Fibroblast of skin of right quadriceps (primary cell): Measurements from ENCODE around the gene KRCC1.
"Not testable (repeated sequence)": the region's sequence is repeated elsewhere in the genome, so short reads cannot be mapped to it uniquely, and the experiment has no call there.

Experiments
- DNase-seq: peaks from one replicate; pipeline ENCODE4 v3.0.0-alpha.2; 2013

KRCC1 gene

DNA sequence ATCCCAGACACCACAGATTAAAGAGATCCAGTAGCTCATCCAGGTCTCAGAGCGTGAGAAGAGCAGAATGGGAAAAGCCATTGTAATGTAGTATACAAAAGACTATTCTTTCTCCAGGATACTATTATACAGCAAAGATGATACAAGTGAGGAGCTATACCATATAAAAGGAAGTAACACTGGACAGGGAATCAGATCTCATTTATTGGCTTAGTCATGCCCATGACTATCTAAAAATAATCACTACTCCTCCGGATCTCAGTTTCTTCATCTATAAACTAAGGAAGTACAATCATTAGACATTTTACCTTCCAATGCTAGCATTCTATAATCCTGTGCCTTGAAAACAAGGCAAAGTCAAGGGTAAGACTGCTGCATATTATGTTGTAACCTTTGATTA lies 19.4 kb downstream of the KRCC1 start:
- DNase-seq = no peak

- DNase-seq = no peak
Observed at GRCh38 chr2:88032070-88032702, 23.4 kb downstream of the KRCC1 start.

GRCh38 chr2:88028931-88029330 lies 26.7 kb downstream of the KRCC1 start:
- no peak for DNase-seq

- DNase-seq = no peak
Observed at GRCh38 chr2:88027697-88028389, 27.7 kb downstream of the KRCC1 start.

- DNase-seq = no peak
Observed at GRCh38 chr2:88024509-88024908, 31.1 kb downstream of the KRCC1 start.

- DNase-seq = no peak
Observed at GRCh38 chr2:88022669-88022921, 33.0 kb downstream of the KRCC1 start.

DNA sequence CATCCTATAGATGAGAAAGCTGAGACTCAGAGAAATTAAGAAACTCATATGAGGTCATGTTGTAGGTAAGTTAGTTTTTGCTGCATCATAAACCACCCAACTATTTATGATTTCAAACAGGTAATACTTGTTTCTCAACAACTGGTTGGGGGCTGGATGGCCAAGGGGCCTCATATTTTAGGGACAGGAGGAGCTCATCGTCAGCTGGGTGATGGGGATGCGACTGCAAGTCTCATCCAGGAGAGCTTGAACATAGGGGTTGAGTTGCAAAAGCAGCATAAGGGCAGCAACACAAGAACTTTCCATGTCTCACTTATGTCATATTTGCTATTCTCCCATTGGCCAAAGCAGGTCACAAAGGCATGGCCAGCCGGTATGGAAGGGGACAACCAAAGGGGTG lies 35.6 kb downstream of the KRCC1 start:
- DNase-seq = no peak

- no peak for DNase-seq
Observed at GRCh38 chr2:88018909-88019308, 36.7 kb downstream of the KRCC1 start.

- peak; percentile 8 for DNase-seq
Observed at GRCh38 chr2:88018077-88018805, 37.3 kb downstream of the KRCC1 start.

GRCh38 chr2:88017780-88018038 lies 37.9 kb downstream of the KRCC1 start:
- not testable (repeated sequence) for DNase-seq

GRCh38 chr2:88016960-88017779 lies 38.4 kb downstream of the KRCC1 start:
- no peak for DNase-seq

DNA sequence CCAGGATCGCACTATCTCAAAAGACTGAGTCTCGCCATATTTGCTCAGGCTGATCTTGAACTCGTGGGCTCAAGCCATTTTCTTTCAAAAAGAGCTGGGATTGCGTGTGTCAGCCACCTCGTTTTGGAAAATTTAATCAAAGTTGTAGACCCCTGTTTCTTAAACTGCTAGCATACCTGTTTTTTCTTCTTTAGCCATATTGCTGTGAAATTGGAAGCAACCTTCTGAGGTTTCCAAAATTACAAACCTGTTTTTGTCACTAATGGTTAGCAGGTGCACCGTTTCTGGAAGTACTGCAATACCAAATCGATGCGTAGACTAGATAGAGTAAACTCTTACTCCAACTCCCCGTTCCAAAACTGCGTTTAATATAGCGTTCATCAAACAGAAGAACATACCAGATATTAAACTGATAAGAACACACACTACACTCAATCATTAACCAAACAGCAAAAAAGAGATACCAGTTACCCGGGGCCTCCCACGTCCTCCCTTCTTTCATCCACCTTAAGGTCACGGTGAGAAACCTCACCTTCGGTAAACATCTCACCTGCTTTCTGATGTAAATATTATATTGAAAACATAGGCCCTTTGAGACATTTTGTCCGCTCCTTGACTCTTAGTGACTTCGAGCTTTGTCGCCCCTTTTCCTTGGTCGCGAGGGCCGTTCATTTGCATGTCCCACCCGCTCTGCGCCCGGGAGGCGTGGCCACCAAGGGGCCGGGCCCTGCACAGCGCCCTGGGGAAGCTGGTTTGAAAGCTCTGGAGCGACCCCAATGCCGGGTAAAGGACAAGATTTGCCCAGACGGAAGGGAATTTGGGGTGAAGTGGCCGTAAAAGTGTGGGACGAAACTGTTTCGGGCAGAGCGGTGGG lies 39.3 kb downstream of the KRCC1 start, which contains the start of gene RNU2-63P:
RNU2-63P (minus strand) TSS at position 462 of the 874 bp plus-strand sequence.
- peak; percentile 97 for DNase-seq

GRCh38 chr2:88011011-88011410 lies 44.6 kb downstream of the KRCC1 start:
- DNase-seq = no peak

DNA sequence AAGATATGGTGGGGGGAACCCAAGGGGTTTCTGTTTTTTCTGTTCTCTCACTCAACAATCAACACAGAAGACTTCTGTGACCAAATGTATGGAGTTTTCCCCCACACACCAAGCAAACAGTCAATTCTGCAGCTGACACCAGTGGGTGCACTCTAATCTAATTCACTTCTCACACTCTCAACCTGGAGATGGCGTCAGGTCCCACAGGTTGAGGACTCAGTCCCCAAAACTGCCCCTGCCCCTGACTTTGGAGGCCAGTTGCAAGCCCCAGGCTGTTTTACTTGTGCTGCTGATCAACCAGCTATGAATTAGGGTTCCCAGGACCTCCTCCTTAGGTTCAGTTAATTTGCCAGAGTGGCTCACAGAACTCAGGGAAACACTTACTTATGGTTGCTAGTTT lies 45.4 kb downstream of the KRCC1 start:
- DNase-seq = no peak

DNA sequence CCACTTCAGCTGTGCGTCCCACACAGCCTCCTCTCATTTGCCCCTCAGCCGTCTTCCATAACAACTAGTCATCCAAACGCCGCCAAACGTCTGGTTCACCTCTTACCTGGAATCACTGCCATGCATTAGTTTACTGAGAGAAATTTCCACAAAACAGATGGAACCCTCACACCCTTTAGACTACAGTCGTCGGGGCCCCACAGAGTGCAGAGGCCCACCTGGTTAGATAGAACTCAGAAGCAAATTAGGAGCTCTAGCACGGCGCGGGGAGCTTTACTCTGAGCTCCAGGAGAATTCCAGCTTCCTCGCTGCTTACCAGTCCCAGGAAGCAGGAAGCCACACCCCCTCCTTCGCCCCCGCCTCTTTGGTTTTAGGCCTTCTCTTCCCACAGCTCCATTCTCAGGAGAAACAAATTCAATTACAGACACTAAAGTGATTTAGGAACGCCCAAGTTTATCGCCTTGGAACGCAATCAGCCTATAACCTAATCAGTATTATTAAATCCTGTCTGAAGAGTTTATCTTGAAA lies 48.6 kb downstream of the KRCC1 start:
- no peak for DNase-seq

GRCh38 chr2:88005776-88006175 lies 49.8 kb downstream of the KRCC1 start:
- no peak for DNase-seq

GRCh38 chr2:88003074-88003755 lies 52.4 kb downstream of the KRCC1 start:
- DNase-seq = peak; percentile 15

DNA sequence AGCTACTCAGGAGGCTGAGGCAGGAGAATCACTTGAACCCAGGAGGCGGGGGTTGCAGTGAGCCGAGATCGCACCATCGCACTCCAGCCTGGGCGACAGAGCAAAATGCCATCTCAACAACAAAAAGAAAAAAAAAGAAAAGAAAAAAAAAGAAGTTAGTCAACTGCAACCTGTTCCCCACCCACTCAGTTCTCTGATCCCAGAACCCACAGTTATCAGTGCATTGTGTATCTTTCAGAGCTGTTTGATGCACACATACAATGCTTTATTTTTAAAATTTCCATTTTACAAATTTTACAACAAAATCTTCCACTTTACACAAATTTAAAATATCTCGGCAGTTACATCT lies 53.2 kb downstream of the KRCC1 start:
- no peak for DNase-seq

GRCh38 chr2:88000474-88000873 lies 55.1 kb downstream of the KRCC1 start:
- not testable (repeated sequence) for DNase-seq

GRCh38 chr2:87996570-87996969 lies 59.0 kb downstream of the KRCC1 start:
- no peak for DNase-seq

DNA sequence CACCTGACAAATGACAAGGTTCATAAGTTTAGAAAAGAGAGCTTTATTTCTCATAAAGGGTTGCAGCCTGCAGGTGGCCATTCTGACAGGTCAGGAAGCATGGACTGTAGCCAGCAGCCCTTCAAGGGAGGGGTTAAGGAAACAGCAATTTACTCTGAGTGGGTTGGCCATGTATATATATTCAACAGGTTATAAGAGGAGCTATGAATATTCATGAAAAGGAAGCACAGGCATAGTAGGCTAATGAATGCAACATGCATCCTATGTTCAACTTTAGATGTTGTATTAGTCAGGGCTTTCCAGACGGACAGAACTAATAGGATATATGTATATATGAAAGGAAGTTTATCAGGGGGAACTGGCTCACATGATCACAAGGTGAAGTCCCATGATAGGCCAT lies 59.8 kb downstream of the KRCC1 start:
- DNase-seq = no peak

DNA sequence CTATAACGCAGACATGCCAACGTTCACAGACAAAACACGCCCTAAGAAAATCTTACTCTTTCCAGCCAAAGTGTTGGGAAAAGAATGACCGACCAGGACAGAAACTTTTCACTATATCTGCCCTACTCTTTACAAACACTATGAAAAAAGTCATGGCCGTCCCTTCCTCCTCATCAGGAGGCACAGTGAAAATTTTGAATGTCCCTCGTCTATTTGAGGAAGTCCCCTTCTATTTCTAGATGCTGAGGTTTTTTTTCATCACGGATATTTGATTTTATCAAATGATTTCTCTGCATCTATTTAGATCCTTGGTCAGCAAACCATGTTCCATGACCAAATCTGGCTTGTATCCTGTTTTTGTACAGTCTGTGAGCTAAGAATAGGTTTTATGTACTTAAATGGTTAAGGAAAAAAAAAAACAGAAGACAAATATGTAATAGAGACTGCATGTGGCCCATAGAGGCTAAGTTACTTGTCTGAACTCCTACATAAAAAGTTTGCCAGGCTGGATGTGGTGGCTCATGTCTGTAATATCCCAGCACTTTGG lies 61.2 kb downstream of the KRCC1 start:
- not testable (repeated sequence) for DNase-seq
